ENCODE results near the gene PCDHGB3. TPM values are rescaled to one million over a fixed set of nuclear protein-coding genes. Genes with fewer than 3 reads are reported as not detected.

Gene PCDHGB3
- total RNA-seq, 1 experiment from 2014 or later = 1.6 TPM

- peaks cover 7% of the 10 kb centered on the region; the same call in 1 of the 2 replicates for H3K27me3 Mint-ChIP-seq (ENCODE audit: low read depth)
- Histone ChIP-seq H4K5ac (ENCODE audit: insufficient read length, low read depth, low read length) (no peak overlapping the region), H3K27me3 (ENCODE audit: insufficient read depth, low read length) (no peaks in the 10 kb centered on the region), H4K91ac (ENCODE audit: insufficient read length, low read depth, low read length) (no peak overlapping the region), H2AFZ (ENCODE audit: low read length) (no peak overlapping the region), H2BK120ac (ENCODE audit: low read depth, low read length, poor library complexity, severe bottlenecking) (no peak overlapping the region), H3K18ac (ENCODE audit: insufficient read length, low read depth, low read length) (no peak overlapping the region), H3K4ac (ENCODE audit: low read depth, low read length) (no peak overlapping the region), H2BK12ac (ENCODE audit: insufficient read length, low read depth, low read length) (no peak overlapping the region), H3K27ac (ENCODE audit: insufficient read length, low read depth, low read length) (no peak overlapping the region), H3K23ac (ENCODE audit: insufficient read length, low read depth, low read length) (no peak overlapping the region), H2BK5ac (ENCODE audit: insufficient read length, low read length) (no peak overlapping the region), H4K8ac (replicated peaks; ENCODE audit: insufficient read length, low read depth, low read length) (no peak overlapping the region), H3K4me2 (ENCODE audit: insufficient read depth, insufficient read length, low read length) (no peak overlapping the region), H4K20me1 (ENCODE audit: control insufficient read depth, insufficient read depth, insufficient read length) (no peaks in the 10 kb centered on the region), H3T11ph (ENCODE audit: low read length) (no peak overlapping the region), H3K9ac (ENCODE audit: extremely low read depth, insufficient read length, low read length) (no peak overlapping the region), H3K4me1 (ENCODE audit: insufficient read depth, low read length) (0 out of 2 replicates have a peak, but pooled peaks cover under 1% of the 10 kb centered on the region), H3K79me1 (ENCODE audit: insufficient read depth, low read depth, low read length, poor library complexity, severe bottlenecking) (no peaks in the 10 kb centered on the region), H3K79me2 (ENCODE audit: insufficient read depth, low read length) (no peaks in the 10 kb centered on the region), H3K9me3 (ENCODE audit: control insufficient read depth, low read depth, low read length) (peaks cover 25% of the 10 kb centered on the region), H2BK20ac (ENCODE audit: low read depth, low read length, poor library complexity, severe bottlenecking) (no peak overlapping the region), H3K23me2 (ENCODE audit: insufficient read length, low read depth, low read length, poor library complexity, severe bottlenecking) (no peaks in the 10 kb centered on the region), H2AK5ac (ENCODE audit: insufficient read length, low read length) (no peak overlapping the region), H3K56ac (ENCODE audit: insufficient read length, low read depth, low read length) (no peak overlapping the region), H2BK15ac (ENCODE audit: low read depth, low read length) (no peak overlapping the region), H3K14ac (ENCODE audit: insufficient read depth, low read length) (no peak overlapping the region)
- no peak overlapping the region for H3K27ac Mint-ChIP-seq
- no peaks in the 10 kb centered on the region for H3K4me1 Mint-ChIP-seq
- no peak overlapping the region for H3K4me3 Mint-ChIP-seq
- no CpG with 5 or more reads among the region's 21 CpGs for WGBS (ENCODE audit: extremely low coverage, insufficient read length, low lambda C conversion rate)
- DNase-seq = no peak
- TF ChIP-seq CTCF (conservative IDR thresholded peaks at IDR 0.05) = no peak
- peaks cover 12 to 38% (median 26%) of the 10 kb centered on the region in 3 experiments; a peak in 6 of 7 replicates for H3K36me3 Mint-ChIP-seq (ENCODE audit: insufficient read depth in 1 of 3, low read depth in 3 of 3)
- peaks cover 66 to 69% of the 10 kb centered on the region in 2 experiments for H3K9me3 Mint-ChIP-seq
Measured at GRCh38 chr5:141383345-141383744, 13.3 kb downstream of the PCDHGB3 start.

Data from H9 (cell line).